ENCODE measurements around the gene SPEG. TPM values are rescaled to one million over a fixed set of nuclear protein-coding genes. Genes with fewer than 3 reads are reported as not detected.

The SPEG gene
- total RNA-seq, 1 experiment from 2014 or later = 56.6 TPM

- TF ChIP-seq EZH2phosphoT487 (IDR thresholded peaks at IDR 0.05; ENCODE audit: borderline replicate concordance) (no peak), SRF (IDR thresholded peaks at IDR 0.05; ENCODE audit: low read depth) (no peak), CTCF (IDR thresholded peaks at IDR 0.05 in 2 of 3, conservative IDR thresholded peaks at IDR 0.05 in 1 of 3; ENCODE audit: borderline replicate concordance in 1 of 3, insufficient read depth in 1 of 3, low read depth in 2 of 3, low read length in 2 of 3) (no peak), JUND (IDR thresholded peaks at IDR 0.05) (no peak), EGR1 (IDR thresholded peaks at IDR 0.05; ENCODE audit: low read depth) (no peak), YY1 (IDR thresholded peaks at IDR 0.05; ENCODE audit: extremely low read depth, insufficient replicate concordance, low read depth, low read length) (no peak), REST (IDR thresholded peaks at IDR 0.05; ENCODE audit: low read depth) (no peak), SIN3A (IDR thresholded peaks at IDR 0.05; ENCODE audit: low read depth) (no peak), CBX3 (IDR thresholded peaks at IDR 0.05; ENCODE audit: low read depth) (no peak), MAX (IDR thresholded peaks at IDR 0.05) (no peak), ZNF274 (IDR thresholded peaks at IDR 0.05; ENCODE audit: low read depth, low read length) (no peak), SP1 (IDR thresholded peaks at IDR 0.05; ENCODE audit: low read depth) (no peak), POLR2A (IDR thresholded peaks at IDR 0.05; ENCODE audit: borderline replicate concordance, extremely low read depth, insufficient read depth, insufficient read length) (no peak), TCF7L2 (IDR thresholded peaks at IDR 0.05; ENCODE audit: borderline replicate concordance, extremely low read depth, insufficient read depth, insufficient read length) (no peak), EZH2 (IDR thresholded peaks at IDR 0.05) (no peak)
- H3K4me1 ChIP-seq (ENCODE audit: control insufficient read depth in 1 of 2, insufficient read depth in 2 of 2, low read length in 2 of 2) = peaks cover 8 to 15% of the 10 kb centered on the region in 2 experiments; a peak in 3 of 4 replicates
- H3K4me2 ChIP-seq (ENCODE audit: low read length) = no peak overlapping the region
- H3K79me2 ChIP-seq (ENCODE audit: insufficient read depth, low read length) = no peaks in the 10 kb centered on the region
- H3K4me3 ChIP-seq (replicated peaks in 1 of 2; ENCODE audit: low read depth in 1 of 2, low read length in 2 of 2) = no peak overlapping the region
- no peaks in the 10 kb centered on the region for H3K9me2 ChIP-seq (ENCODE audit: insufficient read depth)
- POLR2A ChIA-PET = no interaction called here
- H3K27ac ChIP-seq (ENCODE audit: low read depth, low read length) = no peak overlapping the region
- DNase-seq (ENCODE audit: low read depth, low spot score) (no peak), ATAC-seq (no peak)
- RAD21 ChIA-PET (ENCODE audit: low non-redundant PET in 1 of 2, low total read pairs in 2 of 2, uncharacterized antibody in 2 of 2, unreplicated experiment in 2 of 2) = no interaction called here
- no peak overlapping the region for H3K9ac ChIP-seq (ENCODE audit: low read length)
- BruUV-seq (replicated peaks) = no TSS peak
- no peak overlapping the region for H2AFZ ChIP-seq (ENCODE audit: low read depth, low read length, poor library complexity, severe bottlenecking)
- CTCF ChIA-PET = interaction anchor here (0.6 to 2.8 kb wide), 3 partner anchors 9 to 133 kb away, joined by 3 to 11 read pairs (median 9); partner anchors contain the start of gene DNPEP
- H3K9me3 ChIP-seq (ENCODE audit: control insufficient read depth in 1 of 2, insufficient read depth in 1 of 2, low read depth in 1 of 2, low read length in 2 of 2) = no peaks in the 10 kb centered on the region
- intact Hi-C loops (cut with micrococcal nuclease) = no loop called here
- H3K36me3 ChIP-seq (ENCODE audit: control insufficient read depth in 1 of 2, insufficient read depth in 2 of 2, low read length in 2 of 2) = no peaks in the 10 kb centered on the region
- no peaks in the 10 kb centered on the region for H3K27me3 ChIP-seq (ENCODE audit: insufficient read depth, low read length)
- no peaks in the 10 kb centered on the region for H4K20me1 ChIP-seq (ENCODE audit: insufficient read depth)
Measured at GRCh38 chr2:219396863-219397457, 37.7 kb upstream of the SPEG start.
